Lower lobe of right lung (tissue), 2 donors: ENCODE measurements around the gene SARS1. TPM values are rescaled to one million over a fixed set of nuclear protein-coding genes. Genes with fewer than 3 reads are reported as not detected.

Experiments
- ATAC-seq, 2 donors: fragments of 200-7000 bp; cut with Tn5 transposase; one replicate each; pipeline ENCODE4 v1.9.1; 2020 to 2022; ENCODE audit warnings: mild to moderate bottlenecking in 2 of 2, moderate library complexity in 2 of 2
- DNase-seq: peaks from one replicate; pipeline ENCODE4 v3.0.0-alpha.2; 2020
- H3K27ac ChIP-seq: fragments of 200-600 bp; one replicate; pipeline ENCODE4 v1.8.0; 2022
- H3K27me3 ChIP-seq: fragments of 200-600 bp; one replicate; pipeline ENCODE4 v1.8.0; 2022; ENCODE audit warnings: low read depth
- H3K36me3 ChIP-seq: fragments of 200-600 bp; one replicate; pipeline ENCODE4 v1.8.0; 2022; ENCODE audit warnings: mild to moderate bottlenecking
- H3K4me1 ChIP-seq: fragments of 200-600 bp; one replicate; pipeline ENCODE4 v1.8.0; 2022
- H3K4me3 ChIP-seq: fragments of 200-600 bp; one replicate; pipeline ENCODE4 v1.8.0; 2022; ENCODE audit warnings: mild to moderate bottlenecking
- H3K9me3 ChIP-seq: fragments of 200-600 bp; one replicate; pipeline ENCODE4 v1.8.0; 2022
- intact Hi-C: fragments of 100-400 bp; cut with DNase I; formaldehyde crosslinking; loops from one replicate; pipeline ENCODE4 v1.11.0; 2022
- total RNA-seq: library from RNA; stranded (reverse); fragmentation: NEBNext Ultra II Directional; extraction: Animal tissue kit (Norgen Biotek cat#: 25700); gene quantifications from one replicate; pipeline ENCODE4 v1.2.1, GENCODE V29; 2021
- TF ChIP-seq, protein P1 (sequence below): fragments of 200-600 bp; IDR thresholded peaks from one replicate; pipeline ENCODE4 v1.8.0; 2022; ENCODE audit warnings: antibody characterized with exemption, mild to moderate bottlenecking
- donor health status: DM: no; HTN: yes; CAD: no; lungs with severe emphysema.

The SARS1 gene
- total RNA-seq, 1 donor from 2014 or later: 188 TPM

DNA sequence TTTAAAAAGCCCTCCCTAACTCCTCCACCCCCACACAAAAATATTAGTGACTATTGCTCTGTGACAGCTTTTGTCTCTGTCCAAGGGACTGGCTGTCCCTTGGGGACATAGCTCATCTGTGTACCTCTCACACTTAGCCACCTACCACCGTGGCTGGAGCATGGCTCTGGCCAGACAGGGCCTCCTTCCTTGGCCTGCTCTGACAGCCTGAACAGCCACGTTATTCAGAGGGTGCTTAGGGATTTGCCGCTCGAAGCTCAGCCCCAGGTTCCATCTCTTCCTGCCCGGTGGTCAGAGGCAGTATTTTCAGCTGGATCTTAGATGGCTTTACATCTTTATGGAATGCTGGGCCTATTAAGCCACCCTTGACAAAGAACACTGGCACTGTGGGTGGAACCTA is 29.5 kb downstream of the SARS1 start:
- H3K4me3 ChIP-seq: no peak overlapping the region
- no peaks in the 10 kb centered on the region for H3K9me3 ChIP-seq
- TF ChIP-seq, protein P1, sequence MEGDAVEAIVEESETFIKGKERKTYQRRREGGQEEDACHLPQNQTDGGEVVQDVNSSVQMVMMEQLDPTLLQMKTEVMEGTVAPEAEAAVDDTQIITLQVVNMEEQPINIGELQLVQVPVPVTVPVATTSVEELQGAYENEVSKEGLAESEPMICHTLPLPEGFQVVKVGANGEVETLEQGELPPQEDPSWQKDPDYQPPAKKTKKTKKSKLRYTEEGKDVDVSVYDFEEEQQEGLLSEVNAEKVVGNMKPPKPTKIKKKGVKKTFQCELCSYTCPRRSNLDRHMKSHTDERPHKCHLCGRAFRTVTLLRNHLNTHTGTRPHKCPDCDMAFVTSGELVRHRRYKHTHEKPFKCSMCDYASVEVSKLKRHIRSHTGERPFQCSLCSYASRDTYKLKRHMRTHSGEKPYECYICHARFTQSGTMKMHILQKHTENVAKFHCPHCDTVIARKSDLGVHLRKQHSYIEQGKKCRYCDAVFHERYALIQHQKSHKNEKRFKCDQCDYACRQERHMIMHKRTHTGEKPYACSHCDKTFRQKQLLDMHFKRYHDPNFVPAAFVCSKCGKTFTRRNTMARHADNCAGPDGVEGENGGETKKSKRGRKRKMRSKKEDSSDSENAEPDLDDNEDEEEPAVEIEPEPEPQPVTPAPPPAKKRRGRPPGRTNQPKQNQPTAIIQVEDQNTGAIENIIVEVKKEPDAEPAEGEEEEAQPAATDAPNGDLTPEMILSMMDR: no peak
- intact Hi-C loops: no loop called here
- peaks cover 13% of the 10 kb centered on the region for H3K36me3 ChIP-seq
- ATAC-seq (no peak), DNase-seq (no peak)
- H3K4me1 ChIP-seq: peaks cover 24% of the 10 kb centered on the region
- H3K27ac ChIP-seq: no peak overlapping the region
- peaks cover 2% of the 10 kb centered on the region for H3K27me3 ChIP-seq

DNA sequence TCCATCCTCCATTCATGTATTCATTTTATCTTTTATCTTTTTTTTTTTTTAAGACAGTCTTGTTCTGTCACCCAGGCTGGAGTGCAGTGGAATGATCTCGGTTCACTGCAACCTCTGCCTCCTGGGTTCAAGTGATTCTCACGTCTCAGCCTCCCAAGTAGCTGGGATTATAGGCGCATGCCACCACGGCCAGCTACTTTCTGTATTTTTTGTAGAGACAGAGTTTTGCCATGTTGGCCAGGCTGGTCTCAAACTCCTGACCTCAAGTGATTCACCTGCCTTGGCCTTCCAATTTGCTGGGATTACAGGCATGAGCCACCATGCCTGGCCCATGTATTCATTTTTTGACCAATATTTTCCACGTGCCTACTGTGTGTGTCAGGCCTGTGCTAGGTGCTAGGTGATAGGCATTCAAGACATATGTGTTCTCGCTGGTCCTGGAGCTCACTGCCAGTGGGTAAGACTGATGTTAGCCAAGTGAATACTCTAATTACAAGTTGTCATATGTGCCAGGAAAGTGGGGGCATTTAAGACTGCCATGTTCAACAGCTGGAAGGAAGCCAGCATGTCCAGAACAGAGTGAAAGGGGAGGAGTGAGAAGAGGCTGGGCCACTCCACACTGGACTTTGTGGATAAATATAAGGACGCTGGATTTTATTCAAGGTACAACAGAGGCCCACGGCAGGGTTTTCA is 30.3 kb downstream of the SARS1 start:
- no peak overlapping the region for H3K4me3 ChIP-seq
- ATAC-seq (no peak), DNase-seq (no peak)
- no peak overlapping the region for H3K27ac ChIP-seq
- peaks cover 28% of the 10 kb centered on the region for H3K4me1 ChIP-seq
- intact Hi-C loops: no loop called here
- TF ChIP-seq, protein P1: no peak
- H3K9me3 ChIP-seq: no peaks in the 10 kb centered on the region
- peaks cover 6% of the 10 kb centered on the region for H3K27me3 ChIP-seq
- H3K36me3 ChIP-seq: peaks cover 6% of the 10 kb centered on the region

DNA sequence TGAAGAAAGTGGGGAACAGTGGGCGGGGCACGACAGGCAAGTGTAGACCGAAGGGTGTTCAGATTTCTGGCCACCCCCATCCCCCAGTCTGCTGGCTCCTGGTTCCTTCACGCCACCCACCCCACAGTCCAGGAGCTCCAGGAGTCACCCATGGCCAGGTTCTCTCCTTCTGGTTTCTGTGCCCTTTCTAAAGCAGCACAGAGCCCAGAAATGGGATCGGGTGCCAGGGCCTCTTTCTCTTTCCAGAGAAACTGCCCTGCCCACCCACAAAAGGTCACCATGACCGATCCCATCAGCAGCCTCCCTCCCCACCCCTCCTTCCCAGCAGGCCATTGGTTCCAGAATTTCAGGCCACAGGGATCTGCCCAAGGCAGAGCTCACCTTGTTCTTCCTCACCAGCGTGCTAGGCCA is 32.4 kb downstream of the SARS1 start:
- DNase-seq (no peak), ATAC-seq (no peak)
- Histone ChIP-seq H3K9me3 (no peaks in the 10 kb centered on the region), H3K27ac (no peak overlapping the region), H3K27me3 (peaks cover 6% of the 10 kb centered on the region), H3K36me3 (no peaks in the 10 kb centered on the region), H3K4me1 (peaks cover 23% of the 10 kb centered on the region), H3K4me3 (no peak overlapping the region)
- intact Hi-C loops: no loop called here
- TF ChIP-seq, protein P1: no peak

DNA sequence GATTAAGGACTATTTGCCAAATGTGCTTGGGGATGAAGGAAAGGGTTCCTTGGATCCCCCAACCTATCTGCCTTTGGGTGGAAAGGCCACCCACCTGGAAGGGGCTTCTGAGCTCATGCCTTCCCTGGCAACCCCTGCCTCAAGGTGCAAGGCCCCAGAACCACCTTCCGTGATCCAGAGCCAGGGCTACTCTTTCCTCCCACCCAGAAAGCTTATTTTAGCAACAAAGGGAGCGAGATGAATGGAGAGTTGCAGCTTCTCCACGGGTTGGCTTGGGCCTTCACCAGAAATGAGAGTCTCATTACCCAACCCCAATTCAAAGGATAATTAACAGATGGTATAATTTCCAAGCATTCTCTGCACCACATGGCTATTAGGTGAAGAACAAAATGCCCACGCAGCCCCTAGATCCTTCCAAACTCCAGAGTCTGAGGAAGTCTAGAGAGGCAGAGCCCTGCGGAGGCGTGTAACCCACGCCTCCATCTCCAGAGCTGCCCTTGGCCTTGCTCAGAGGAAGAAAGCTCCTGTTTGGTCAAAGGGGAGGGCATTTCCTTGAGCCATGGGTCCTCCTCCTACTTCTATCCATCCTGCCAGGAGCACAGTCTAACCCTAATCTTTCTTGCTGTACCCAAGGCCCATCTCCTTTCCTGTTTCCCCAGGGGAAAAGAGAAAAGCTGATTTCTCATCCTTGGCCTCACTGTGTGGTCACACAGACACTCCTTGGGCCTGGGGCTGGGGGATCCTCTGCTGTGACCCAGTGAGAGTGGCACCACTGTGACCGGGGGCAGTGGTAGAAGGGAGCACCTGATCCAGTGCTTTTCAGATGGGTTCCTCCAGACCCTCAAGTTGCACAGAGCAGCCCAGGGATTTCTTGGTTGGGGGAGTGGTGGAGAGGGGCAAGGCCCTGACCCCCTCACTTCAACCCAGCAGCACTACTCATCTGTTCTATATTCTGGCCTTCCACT is 34.0 kb downstream of the SARS1 start:
- Histone ChIP-seq H3K4me3 (no peak overlapping the region), H3K27ac (no peak overlapping the region), H3K9me3 (no peaks in the 10 kb centered on the region), H3K4me1 (peaks cover 11% of the 10 kb centered on the region), H3K36me3 (no peaks in the 10 kb centered on the region), H3K27me3 (peaks cover 6% of the 10 kb centered on the region)
- DNase-seq: no peak
- no peak for ATAC-seq
- intact Hi-C loops: no loop called here
- TF ChIP-seq, protein P1: no peak

DNA sequence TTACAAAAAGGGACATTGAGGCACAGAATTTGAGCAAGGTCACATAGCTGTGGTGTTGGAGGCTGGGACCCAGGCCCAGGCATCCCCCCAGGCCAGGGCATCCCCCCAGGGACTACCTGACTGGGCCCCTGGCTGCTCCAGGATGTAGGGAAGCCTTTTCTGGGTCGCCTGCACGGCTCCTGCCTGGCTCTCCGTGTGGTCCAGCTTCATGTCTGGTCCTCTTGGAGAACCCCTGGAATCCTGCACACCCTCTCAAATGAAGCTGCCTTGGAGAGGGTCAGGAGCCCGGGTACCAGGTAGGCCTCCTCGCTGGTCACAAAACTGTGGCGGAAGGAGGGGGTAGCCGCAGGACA is 34.7 kb downstream of the SARS1 start:
- peaks cover 11% of the 10 kb centered on the region for H3K4me1 ChIP-seq
- DNase-seq: no peak
- intact Hi-C loops: no loop called here
- H3K27ac ChIP-seq: no peak overlapping the region
- no peak for ATAC-seq
- H3K36me3 ChIP-seq: no peaks in the 10 kb centered on the region
- H3K9me3 ChIP-seq: no peaks in the 10 kb centered on the region
- TF ChIP-seq, protein P1: no peak
- H3K27me3 ChIP-seq: peaks cover 6% of the 10 kb centered on the region
- H3K4me3 ChIP-seq: no peak overlapping the region
